Neuronal stem cell (in vitro differentiated cells): ENCODE measurements around the gene SEPTIN5.

ENCODE experiments used
- DNase-seq: peaks from one replicate; pipeline ENCODE4 v3.0.0-alpha.2; 2013; ENCODE audit warnings: low spot score
- H2AFZ ChIP-seq: one replicate; pipeline ENCODE4 v1.6.1; 2013; ENCODE audit warnings: mild to moderate bottlenecking, low read length, inconsistent platforms
- H2AK5ac ChIP-seq: 2 replicates; pipeline ENCODE4 v1.6.1; 2013; ENCODE audit warnings: low read depth, mild to moderate bottlenecking, inconsistent platforms, low read length, moderate library complexity, mixed read lengths
- H2BK120ac ChIP-seq: 2 replicates; pipeline ENCODE4 v1.6.1; 2013; ENCODE audit warnings: low read depth, mild to moderate bottlenecking, inconsistent platforms, low read length, moderate library complexity, mixed read lengths
- H2BK12ac ChIP-seq: one replicate; pipeline ENCODE4 v1.6.1; 2013; ENCODE audit warnings: low read length, inconsistent platforms
- H2BK15ac ChIP-seq: 2 replicates; pipeline ENCODE4 v1.6.1; 2013; ENCODE audit warnings: mild to moderate bottlenecking, low read length, inconsistent platforms, mixed read lengths
- H2BK5ac ChIP-seq: one replicate; pipeline ENCODE4 v1.6.1; 2013; ENCODE audit warnings: inconsistent platforms, mild to moderate bottlenecking, low read length, moderate library complexity
- H3K14ac ChIP-seq: one replicate; pipeline ENCODE4 v1.6.1; 2013; ENCODE audit warnings: low read length, inconsistent platforms
- H3K18ac ChIP-seq: 2 replicates; pipeline ENCODE4 v1.6.1; 2013; ENCODE audit warnings: low read length, inconsistent platforms
- H3K23ac ChIP-seq: 2 replicates; pipeline ENCODE4 v1.6.1; 2013; ENCODE audit warnings: low read depth, mild to moderate bottlenecking, mixed read lengths, low read length, inconsistent platforms; ENCODE audit not compliant: poor library complexity
- H3K27ac ChIP-seq: replicated peaks from 3 replicates; pipeline ENCODE4 v1.5.1; 2013; ENCODE audit warnings: low read length, inconsistent platforms
- H3K27me3 ChIP-seq, 3 experiments: 2 replicates each; pipeline ENCODE4 v1.6.1; 2013; ENCODE audit warnings: low read length in 3 of 3, mild to moderate bottlenecking in 2 of 3, inconsistent platforms in 1 of 3, low read depth in 1 of 3, mixed read lengths in 1 of 3, moderate library complexity in 1 of 3; ENCODE audit not compliant: control insufficient read depth in 3 of 3, insufficient read depth in 3 of 3
- H3K36me3 ChIP-seq, 2 donors: replicated peaks in 1 of 2; 2 replicates each; pipeline ENCODE4 v1.6.1; 2013; ENCODE audit warnings: low read length in 2 of 2; ENCODE audit not compliant: control insufficient read depth in 2 of 2, insufficient read depth in 2 of 2
- H3K4ac ChIP-seq: 2 replicates; pipeline ENCODE4 v1.6.1; 2013; ENCODE audit warnings: inconsistent platforms, mild to moderate bottlenecking, low read length, moderate library complexity
- H3K4me1 ChIP-seq, 2 donors: 1 replicate in 1 of 2; 2 replicates in 1 of 2; pipeline ENCODE4 v1.6.1; 2013; ENCODE audit warnings: low read length in 2 of 2, low read depth in 1 of 2; ENCODE audit not compliant: control insufficient read depth in 2 of 2, insufficient read depth in 1 of 2
- H3K4me2 ChIP-seq: one replicate; pipeline ENCODE4 v1.6.1; 2013; ENCODE audit warnings: mild to moderate bottlenecking, low read length, inconsistent platforms; ENCODE audit not compliant: insufficient read depth, poor library complexity, severe bottlenecking
- H3K4me3 ChIP-seq, 2 donors: 2 replicates each; pipeline ENCODE4 v1.5.1; 2013; ENCODE audit warnings: low read length in 2 of 2, mild to moderate bottlenecking in 2 of 2, inconsistent platforms in 1 of 2, moderate library complexity in 1 of 2
- H3K79me1 ChIP-seq: one replicate; pipeline ENCODE4 v1.6.1; 2013; ENCODE audit warnings: low read depth, mild to moderate bottlenecking, inconsistent platforms, low read length, moderate library complexity
- H3K9ac ChIP-seq: one replicate; pipeline ENCODE4 v1.6.1; 2013; ENCODE audit warnings: mild to moderate bottlenecking, low read depth, low read length, inconsistent platforms; ENCODE audit not compliant: poor library complexity
- H3K9me3 ChIP-seq, 2 donors: replicated peaks in 1 of 2; 2 replicates each; pipeline versions ENCODE3 to v1.6.1; 2013; ENCODE audit warnings: low read length in 2 of 2, mild to moderate bottlenecking in 2 of 2, inconsistent platforms in 1 of 2, low read depth in 1 of 2, mixed read lengths in 1 of 2, moderate library complexity in 1 of 2; ENCODE audit not compliant: control insufficient read depth in 2 of 2, insufficient read depth in 1 of 2
- H4K8ac ChIP-seq: one replicate; pipeline ENCODE4 v1.6.1; 2013; ENCODE audit warnings: low read depth, mild to moderate bottlenecking, inconsistent platforms, low read length, moderate library complexity
- H4K91ac ChIP-seq: one replicate; pipeline ENCODE4 v1.6.1; 2013; ENCODE audit warnings: low read length, low read depth, mild to moderate bottlenecking, inconsistent platforms; ENCODE audit not compliant: poor library complexity
- WGBS, 2 donors: extraction: QIAGEN DNeasy Blood & Tissue Kit; methylation state at CpG; one replicate each; pipeline ENCODE4 v1.1.7; 2013; ENCODE audit warnings: missing lambda C conversion rate in 2 of 2, mixed read lengths in 1 of 2; ENCODE audit not compliant: insufficient read length in 2 of 2, insufficient replicate concordance in 1 of 2; ENCODE audit errors: extremely low coverage in 2 of 2; 5-methylcytosine and 5-hydroxymethylcytosine counted together

SEPTIN5 gene

GRCh38 chr22:19705181-19705934 is 8.9 kb upstream of the SEPTIN5 start:
- no peak for DNase-seq
- Histone ChIP-seq H4K91ac (peak overlapping the region; percentile 93), H2BK15ac (peak overlapping the region; percentile 65), H4K8ac (no peak overlapping the region), H2AK5ac (peak overlapping the region; percentile 93), H2BK5ac (no peak overlapping the region), H3K27me3 (peaks cover 0 to 45% (median 0%) of the 10 kb centered on the region in 3 experiments), H3K27ac (no peak overlapping the region), H3K9ac (no peak overlapping the region), H3K4me1 (peaks cover 2 to 8% of the 10 kb centered on the region in 2 donors), H3K23ac (peak overlapping the region; percentile 97), H3K79me1 (peaks cover 1% of the 10 kb centered on the region), H3K36me3 (no peaks in the 10 kb centered on the region), H2AFZ (no peak overlapping the region), H3K4me2 (no peak overlapping the region), H3K4me3 (no peak overlapping the region), H2BK120ac (peak overlapping the region; percentile 91), H3K18ac (peak overlapping the region; percentile 80), H3K9me3 (no peaks in the 10 kb centered on the region), H3K14ac (no peak overlapping the region), H2BK12ac (peak overlapping the region; percentile 14), H3K4ac (no peak overlapping the region)
- no CpG with 5 or more reads among the region's 14 CpGs for WGBS, 2 donors

DNA sequence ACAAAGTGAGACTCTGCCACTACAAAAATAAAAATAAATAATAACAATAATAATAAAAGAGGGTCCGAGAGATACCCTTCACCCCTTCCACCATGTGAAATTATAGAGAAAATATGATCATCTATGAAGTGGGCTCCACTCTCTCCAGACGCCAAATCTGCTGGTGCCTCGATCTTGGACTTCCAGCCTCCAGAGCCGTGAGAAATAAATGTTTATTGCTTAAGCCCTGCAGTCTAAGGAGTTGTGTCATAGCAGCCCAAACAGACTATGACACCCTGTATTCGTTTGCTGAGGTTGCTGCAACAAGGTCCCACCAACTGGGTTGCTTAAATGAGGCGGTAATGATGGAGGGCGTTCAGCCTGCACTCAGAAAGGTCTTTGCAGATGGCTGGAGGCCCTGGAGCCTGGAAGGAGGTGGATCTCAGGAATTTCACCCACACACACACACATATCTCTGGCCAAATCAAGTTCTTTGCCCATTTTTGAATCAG is 7.6 kb upstream of the SEPTIN5 start:
- Histone ChIP-seq H3K36me3 (no peaks in the 10 kb centered on the region), H2BK12ac (no peak overlapping the region), H3K4me3 (no peak overlapping the region), H3K23ac (no peak overlapping the region), H3K27me3 (peaks cover 0 to 58% (median 0%) of the 10 kb centered on the region in 3 experiments), H2AFZ (no peak overlapping the region), H2BK15ac (no peak overlapping the region), H4K8ac (peak overlapping the region; percentile 17), H2BK120ac (no peak overlapping the region), H4K91ac (no peak overlapping the region), H3K79me1 (peaks cover 3% of the 10 kb centered on the region), H2AK5ac (no peak overlapping the region), H3K4ac (no peak overlapping the region), H3K18ac (no peak overlapping the region), H3K14ac (no peak overlapping the region), H2BK5ac (no peak overlapping the region), H3K27ac (no peak overlapping the region), H3K9me3 (peaks cover 0 to 2% of the 10 kb centered on the region in 2 donors), H3K9ac (no peak overlapping the region), H3K4me1 (peaks cover 2 to 8% of the 10 kb centered on the region in 2 donors), H3K4me2 (no peak overlapping the region)
- no peak for DNase-seq
- WGBS, 2 donors, result no CpG with 5 or more reads among the region's 7 CpGs

DNA sequence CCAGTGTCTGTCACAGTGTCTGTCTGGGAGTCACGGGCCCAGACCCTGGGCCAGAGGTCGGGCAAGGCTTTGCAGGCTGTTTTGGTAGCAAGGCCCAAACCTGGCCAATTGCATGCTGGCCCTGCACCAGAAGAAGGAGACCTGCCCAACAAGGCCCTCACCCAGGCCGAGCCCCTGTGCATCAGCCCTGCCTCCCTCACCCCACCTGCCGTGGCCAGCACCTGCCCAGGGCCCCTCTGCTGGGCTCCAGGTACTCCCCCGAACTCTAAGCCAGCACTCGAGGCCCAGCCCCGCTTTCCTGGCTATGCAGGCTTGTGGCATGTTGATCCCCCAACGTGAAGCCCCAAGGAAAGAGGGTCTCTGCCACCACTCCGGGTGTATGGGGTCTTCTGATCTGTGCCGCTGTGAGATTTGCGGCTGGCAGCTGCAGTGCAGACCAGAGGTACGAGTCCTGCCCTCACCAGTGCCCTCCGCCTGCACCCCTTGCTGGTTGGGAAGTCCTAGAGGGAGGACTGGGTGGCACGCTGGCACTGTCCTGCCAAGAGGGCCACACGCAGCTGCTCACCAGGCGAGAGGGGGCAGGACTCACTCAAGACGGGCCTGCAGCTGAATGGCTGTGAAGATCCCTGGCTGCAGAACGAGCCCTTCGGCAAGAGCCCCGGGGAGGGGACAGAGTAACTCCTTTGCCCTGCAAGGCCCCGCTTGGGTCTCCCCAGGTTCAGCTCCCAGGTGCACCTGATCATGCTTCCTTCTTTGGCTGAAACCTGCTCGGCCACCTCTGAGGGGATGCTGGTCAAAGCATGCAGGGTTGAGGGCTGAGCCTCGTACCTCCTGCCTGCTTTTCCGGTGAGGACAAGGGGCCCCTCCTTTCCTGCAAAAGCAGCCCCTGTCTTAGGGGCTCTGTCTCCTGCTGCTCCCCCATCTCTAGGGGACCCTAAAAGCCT is 6.7 kb upstream of the SEPTIN5 start:
- H3K79me1 ChIP-seq, result peaks cover 5% of the 10 kb centered on the region
- H2AK5ac ChIP-seq, result peak overlapping the region; percentile 66
- H2AFZ ChIP-seq, result no peak overlapping the region
- H4K91ac ChIP-seq, result no peak overlapping the region
- no peak overlapping the region for H4K8ac ChIP-seq
- peak overlapping the region; percentile 19 for H3K4ac ChIP-seq
- no peak overlapping the region for H3K4me3 ChIP-seq
- H3K4me1 ChIP-seq, result peaks cover 2 to 8% of the 10 kb centered on the region in 2 donors
- peak overlapping the region; percentile 77 for H2BK15ac ChIP-seq
- H3K4me2 ChIP-seq, result no peak overlapping the region
- H2BK12ac ChIP-seq, result no peak overlapping the region
- peaks cover 0 to 2% of the 10 kb centered on the region in 2 donors for H3K9me3 ChIP-seq
- no CpG with 5 or more reads among the region's 24 CpGs for WGBS, 2 donors
- no peaks in the 10 kb centered on the region for H3K36me3 ChIP-seq
- H3K27ac ChIP-seq, result no peak overlapping the region
- no peak overlapping the region for H2BK5ac ChIP-seq
- peak overlapping the region; percentile 78 for H3K14ac ChIP-seq
- peak overlapping the region; percentile 87 for H3K23ac ChIP-seq
- no peak for DNase-seq
- H3K18ac ChIP-seq, result peak overlapping the region; percentile 72
- H3K27me3 ChIP-seq, result peaks cover 0 to 67% (median 3%) of the 10 kb centered on the region in 3 experiments
- H2BK120ac ChIP-seq, result no peak overlapping the region
- H3K9ac ChIP-seq, result peak overlapping the region; percentile 39
